ENCODE measurements around the gene AP2B1. TPM values are rescaled to one million over a fixed set of nuclear protein-coding genes. Genes with fewer than 3 reads are reported as not detected.

Gene AP2B1
- total RNA-seq, 3 donors from 2014 or later, result 78.4 to 91.9 (median 88.5) TPM

GRCh38 chr17:35641032-35641431, 53.9 kb downstream of the AP2B1 start:
- Histone ChIP-seq H3K27me3 (no peaks in the 10 kb centered on the region), H3K4me3 (no peak overlapping the region), H3K9me3 (no peaks in the 10 kb centered on the region), H3K4me1 (no peaks in the 10 kb centered on the region), H3K27ac (no peak overlapping the region), H3K36me3 (peaks cover 6% of the 10 kb centered on the region)
- TF ChIP-seq, protein P1, sequence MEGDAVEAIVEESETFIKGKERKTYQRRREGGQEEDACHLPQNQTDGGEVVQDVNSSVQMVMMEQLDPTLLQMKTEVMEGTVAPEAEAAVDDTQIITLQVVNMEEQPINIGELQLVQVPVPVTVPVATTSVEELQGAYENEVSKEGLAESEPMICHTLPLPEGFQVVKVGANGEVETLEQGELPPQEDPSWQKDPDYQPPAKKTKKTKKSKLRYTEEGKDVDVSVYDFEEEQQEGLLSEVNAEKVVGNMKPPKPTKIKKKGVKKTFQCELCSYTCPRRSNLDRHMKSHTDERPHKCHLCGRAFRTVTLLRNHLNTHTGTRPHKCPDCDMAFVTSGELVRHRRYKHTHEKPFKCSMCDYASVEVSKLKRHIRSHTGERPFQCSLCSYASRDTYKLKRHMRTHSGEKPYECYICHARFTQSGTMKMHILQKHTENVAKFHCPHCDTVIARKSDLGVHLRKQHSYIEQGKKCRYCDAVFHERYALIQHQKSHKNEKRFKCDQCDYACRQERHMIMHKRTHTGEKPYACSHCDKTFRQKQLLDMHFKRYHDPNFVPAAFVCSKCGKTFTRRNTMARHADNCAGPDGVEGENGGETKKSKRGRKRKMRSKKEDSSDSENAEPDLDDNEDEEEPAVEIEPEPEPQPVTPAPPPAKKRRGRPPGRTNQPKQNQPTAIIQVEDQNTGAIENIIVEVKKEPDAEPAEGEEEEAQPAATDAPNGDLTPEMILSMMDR (IDR thresholded peaks at IDR 0.05), result no peak
- TF ChIP-seq POLR2A (IDR thresholded peaks at IDR 0.05), result no peak
- no peak for TF ChIP-seq POLR2AphosphoS5 (IDR thresholded peaks at IDR 0.05)
- DNase-seq (ENCODE audit: low spot score in 2 of 2), result no peak
- intact Hi-C loops (cut with DNase I; ENCODE audit: low total_unique reads), result no loop called here

GRCh38 chr17:35645923-35646322, 58.8 kb downstream of the AP2B1 start:
- TF ChIP-seq POLR2A (IDR thresholded peaks at IDR 0.05) (no peak), POLR2AphosphoS5 (IDR thresholded peaks at IDR 0.05) (no peak)
- TF ChIP-seq, protein P1 (IDR thresholded peaks at IDR 0.05), result no peak
- intact Hi-C loops (cut with DNase I; ENCODE audit: low total_unique reads), result no loop called here
- H3K36me3 ChIP-seq, result peaks cover 6% of the 10 kb centered on the region

DNA sequence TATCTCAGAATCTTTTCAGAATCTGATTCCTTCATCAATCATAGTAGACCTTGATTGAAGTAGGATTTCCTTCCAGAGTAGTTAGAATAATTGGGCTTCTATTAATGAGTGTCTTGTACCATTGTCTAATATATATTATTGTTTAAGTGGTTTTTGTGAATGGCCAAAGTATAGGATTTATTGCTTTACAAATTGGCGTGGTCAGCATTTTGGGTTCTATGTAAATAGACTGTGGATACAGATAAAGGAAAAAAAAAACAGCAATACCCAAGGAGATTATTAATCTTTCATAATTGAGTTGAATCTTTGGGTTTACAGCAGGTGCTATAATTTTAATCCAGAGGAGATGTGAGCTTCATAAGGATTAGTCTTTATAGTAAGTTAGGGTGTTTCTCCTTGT, 64.3 kb downstream of the AP2B1 start:
- no peak overlapping the region for H3K4me3 ChIP-seq
- H3K27ac ChIP-seq, result no peak overlapping the region
- H3K27me3 ChIP-seq, result no peaks in the 10 kb centered on the region
- H3K36me3 ChIP-seq, result no peaks in the 10 kb centered on the region
- DNase-seq (ENCODE audit: low spot score in 2 of 2), result no peak
- H3K4me1 ChIP-seq, result no peaks in the 10 kb centered on the region
- no peaks in the 10 kb centered on the region for H3K9me3 ChIP-seq
- TF ChIP-seq, protein P1 (IDR thresholded peaks at IDR 0.05), result no peak
- TF ChIP-seq POLR2AphosphoS5 (IDR thresholded peaks at IDR 0.05), result no peak
- no peak for TF ChIP-seq POLR2A (IDR thresholded peaks at IDR 0.05)
- intact Hi-C loops (cut with DNase I; ENCODE audit: low total_unique reads), result no loop called here

More at GRCh38 chr17:35645923-35646322, 58.8 kb downstream of the AP2B1 start:
- DNase-seq (ENCODE audit: low spot score in 2 of 2), result no peak
- H3K27me3 ChIP-seq, result no peaks in the 10 kb centered on the region
- no peaks in the 10 kb centered on the region for H3K4me1 ChIP-seq
- no peaks in the 10 kb centered on the region for H3K9me3 ChIP-seq
- no peak overlapping the region for H3K27ac ChIP-seq
- no peak overlapping the region for H3K4me3 ChIP-seq

DNA sequence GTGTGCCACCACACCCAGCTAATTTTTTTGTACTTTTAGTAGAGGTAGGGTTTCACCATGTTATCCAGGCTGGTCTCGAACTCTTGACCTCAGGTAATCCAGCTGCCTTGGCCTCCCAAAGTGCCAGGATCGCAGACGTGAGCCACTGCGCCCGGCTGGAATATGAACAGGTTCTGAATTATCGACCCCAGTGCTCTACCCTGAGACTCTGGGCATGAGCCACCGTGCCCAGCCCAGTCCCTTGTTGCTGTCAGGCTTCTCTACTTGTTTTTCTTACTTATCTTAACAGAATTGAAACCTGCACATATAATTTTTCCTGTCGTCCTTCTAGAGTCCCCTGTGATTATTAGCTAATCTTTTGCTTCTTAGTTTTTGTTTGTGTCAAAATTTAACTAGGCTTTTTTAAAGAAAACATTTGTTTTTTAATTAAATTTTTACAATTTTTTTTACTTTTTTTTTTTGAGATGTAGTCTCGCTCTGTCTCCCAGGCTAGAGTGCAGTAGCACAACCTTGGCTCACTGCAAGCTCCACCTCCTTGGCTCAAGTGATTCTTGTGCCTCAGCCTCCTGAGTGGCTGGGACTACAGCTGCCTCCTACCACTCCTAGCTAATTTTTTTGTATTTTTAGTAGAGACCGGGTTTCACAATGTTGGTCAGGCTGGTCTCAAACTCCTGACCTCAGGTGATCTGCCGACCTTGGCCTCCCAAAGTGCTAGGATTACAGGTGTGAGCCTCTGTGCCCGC, 66.7 kb downstream of the AP2B1 start:
- H3K4me3 ChIP-seq, result no peak overlapping the region
- no peaks in the 10 kb centered on the region for H3K4me1 ChIP-seq
- H3K27ac ChIP-seq, result no peak overlapping the region
- DNase-seq (ENCODE audit: low spot score in 2 of 2), result no peak
- intact Hi-C loops (cut with DNase I; ENCODE audit: low total_unique reads), result no loop called here
- H3K36me3 ChIP-seq, result no peaks in the 10 kb centered on the region
- TF ChIP-seq, protein P1 (IDR thresholded peaks at IDR 0.05), result no peak
- TF ChIP-seq POLR2A (IDR thresholded peaks at IDR 0.05), result no peak
- TF ChIP-seq POLR2AphosphoS5 (IDR thresholded peaks at IDR 0.05), result no peak
- H3K9me3 ChIP-seq, result no peaks in the 10 kb centered on the region
- no peaks in the 10 kb centered on the region for H3K27me3 ChIP-seq

DNA sequence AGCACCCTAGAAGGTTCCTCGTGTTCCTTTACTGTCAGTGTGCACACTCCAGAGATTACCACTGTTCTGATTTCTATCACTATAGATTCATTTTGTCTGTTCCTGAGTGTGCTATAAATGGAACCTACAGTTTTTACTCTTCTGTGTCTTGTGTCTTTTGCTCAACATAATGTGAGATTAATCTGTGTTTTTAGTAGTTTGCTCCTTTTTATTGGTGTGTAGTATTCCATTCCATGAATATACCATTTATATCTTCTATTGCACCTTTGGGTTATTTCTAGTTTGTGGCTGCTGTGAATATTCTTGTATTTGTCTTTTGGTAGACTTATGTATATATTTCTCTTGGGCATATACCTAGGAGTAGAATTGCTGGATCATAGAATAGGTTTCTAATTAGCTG, 68.2 kb downstream of the AP2B1 start:
- Histone ChIP-seq H3K27ac (no peak overlapping the region), H3K4me1 (no peaks in the 10 kb centered on the region), H3K4me3 (no peak overlapping the region), H3K27me3 (no peaks in the 10 kb centered on the region), H3K36me3 (no peaks in the 10 kb centered on the region), H3K9me3 (no peaks in the 10 kb centered on the region)
- intact Hi-C loops (cut with DNase I; ENCODE audit: low total_unique reads), result loop anchor here (5.0 kb wide), 2 partner anchors 38 to 418 kb away; no protein-coding TSS in a partner anchor
- no peak for DNase-seq (ENCODE audit: low spot score in 2 of 2)
- TF ChIP-seq POLR2A (IDR thresholded peaks at IDR 0.05) (no peak), POLR2AphosphoS5 (IDR thresholded peaks at IDR 0.05) (no peak)
- TF ChIP-seq, protein P1 (IDR thresholded peaks at IDR 0.05), result no peak
